Endothelial cell of umbilical vein (primary cell): ENCODE results near the gene NUAK1. TPM values are rescaled to one million over a fixed set of nuclear protein-coding genes. Genes with fewer than 3 reads are reported as not detected.

ENCODE experiments used
- BruUV-seq: library from RNA; stranded (reverse); fragments of 400-500 nt; replicated peaks from 2 replicates; lab custom pipeline; 2021; lab: Mats Ljungman, UMichigan
- CTCF ChIA-PET: fragments of 300-600, 350-600 bp; sonication (Branson Sonifier 250); formaldehyde crosslinking; loops from one replicate; lab custom pipeline; 2021; ENCODE audit warnings: antibody characterized with exemption, inconsistent platforms; lab: Charles Lee
- POLR2A ChIA-PET: fragments of 300-600, 350-600 bp; sonication (Branson Sonifier 250); formaldehyde crosslinking; loops from one replicate; lab custom pipeline; 2021; ENCODE audit warnings: antibody characterized with exemption, inconsistent platforms; lab: Charles Lee
- DNase-seq: peaks from one replicate; pipeline ENCODE4 v3.0.0-alpha.2; 2011; ENCODE audit warnings: low read depth, low spot score
- FAIRE-seq: peaks from 2 replicates; lab custom pipeline; 2011; peaks lifted over from hg19 to GRCh38; lab: Jason Lieb, UNC
- H2AFZ ChIP-seq: 2 replicates; pipeline ENCODE4 v1.6.0; 2012; ENCODE audit warnings: low read depth, low read length, control low read depth, inconsistent platforms
- H3K27ac ChIP-seq: 2 replicates; pipeline ENCODE4 v1.5.1; 2011; ENCODE audit warnings: low read depth, mild to moderate bottlenecking, control low read depth, low read length, moderate library complexity; ENCODE audit not compliant: insufficient read depth
- H3K27me3 ChIP-seq, 2 experiments: 2 replicates each; pipeline versions ENCODE4 v1.6.0 to v1.6.1; 2011; ENCODE audit warnings: low read length in 2 of 2, mixed read lengths in 1 of 2; ENCODE audit not compliant: control insufficient read depth in 2 of 2, insufficient read depth in 2 of 2
- H3K36me3 ChIP-seq, 2 experiments: 2 replicates in 1 of 2; 3 replicates in 1 of 2; pipeline ENCODE4 v1.5.1; 2011; ENCODE audit warnings: low read length in 2 of 2, mild to moderate bottlenecking in 1 of 2, moderate library complexity in 1 of 2; ENCODE audit not compliant: control insufficient read depth in 2 of 2, insufficient read depth in 2 of 2; ENCODE audit errors: extremely low read depth in 1 of 2
- H3K4me1 ChIP-seq: 3 replicates; pipeline ENCODE4 v1.5.1; 2011; ENCODE audit warnings: mild to moderate bottlenecking, low read length; ENCODE audit not compliant: control insufficient read depth, insufficient read depth; ENCODE audit errors: extremely low read depth
- H3K4me2 ChIP-seq: 2 replicates; pipeline ENCODE4 v1.6.1; 2011; ENCODE audit warnings: low read length, control low read depth, mixed read lengths; ENCODE audit not compliant: insufficient read depth
- H3K4me3 ChIP-seq, 3 experiments: fragments of 200-600 bp in 1 of 3; sonication (generic), shearing (Covaris generic) in 1 of 3; replicated peaks in 1 of 3; 2 replicates each; pipeline ENCODE4 v1.5.1; 2011 to 2016; ENCODE audit warnings: control low read depth in 3 of 3, low read length in 3 of 3, mild to moderate bottlenecking in 2 of 3, inconsistent platforms in 1 of 3, low read depth in 1 of 3, moderate library complexity in 1 of 3; ENCODE audit not compliant: insufficient read depth in 1 of 3
- H3K79me2 ChIP-seq: 2 replicates; pipeline ENCODE4 v1.6.0; 2012; ENCODE audit warnings: low read length, inconsistent platforms; ENCODE audit not compliant: control insufficient read depth, insufficient read depth
- H3K9ac ChIP-seq: replicated peaks from 2 replicates; pipeline ENCODE3; 2011; ENCODE audit warnings: low read length, control low read depth; ENCODE audit not compliant: insufficient read depth; ENCODE audit errors: extremely low read depth
- H3K9me1 ChIP-seq: replicated peaks from 3 replicates; pipeline ENCODE4 v1.6.0; 2011; ENCODE audit warnings: mild to moderate bottlenecking, low read length; ENCODE audit not compliant: control insufficient read depth, insufficient read depth; ENCODE audit errors: extremely low read depth
- H3K9me3 ChIP-seq: replicated peaks from 2 replicates; pipeline ENCODE4 v1.5.1; 2012; ENCODE audit warnings: low read length, inconsistent platforms; ENCODE audit not compliant: control insufficient read depth, insufficient read depth
- H4K20me1 ChIP-seq: replicated peaks from 2 replicates; pipeline ENCODE3; 2011; ENCODE audit warnings: mild to moderate bottlenecking, low read length; ENCODE audit not compliant: control insufficient read depth, insufficient read depth; ENCODE audit errors: extremely low read depth
- FOS ChIP-seq: IDR thresholded peaks from 2 replicates; pipeline ENCODE4 v1.6.1; 2011; ENCODE audit warnings: mild to moderate bottlenecking, low read length, moderate library complexity, borderline replicate concordance; ENCODE audit not compliant: insufficient read depth
- GATA2 ChIP-seq: IDR thresholded peaks from 2 replicates; pipeline ENCODE4 v1.7.0; 2011; ENCODE audit warnings: low read depth, mild to moderate bottlenecking, moderate library complexity, mixed read lengths, low read length; ENCODE audit not compliant: insufficient read length, insufficient read depth
- JUN ChIP-seq: IDR thresholded peaks from 2 replicates; pipeline ENCODE4 v1.6.1; 2011; ENCODE audit warnings: borderline replicate concordance, low read depth; ENCODE audit not compliant: insufficient read length, insufficient read depth
- POLR2A ChIP-seq: IDR thresholded peaks from 2 replicates; pipeline ENCODE4 v1.6.1; 2012; ENCODE audit warnings: low read depth, mild to moderate bottlenecking, control low read depth, low read length
- POLR2AphosphoS5 ChIP-seq: IDR thresholded peaks from 2 replicates; pipeline ENCODE4 v1.6.1; 2012; ENCODE audit warnings: low read depth, mild to moderate bottlenecking, control low read depth, low read length, moderate library complexity; ENCODE audit not compliant: insufficient read depth
- dilution Hi-C: fragments of 300-500 bp; cut with MboI; formaldehyde crosslinking; loops from one replicate; pipeline ENCODE4 v1.15.0; 2019; ENCODE audit warnings: low sequenced_read_pairs; ENCODE audit not compliant: extremely low pct_ligation_motif_present
- intact Hi-C: fragments of 100-400 bp; cut with micrococcal nuclease; formaldehyde crosslinking; loops from one replicate; pipeline ENCODE4 v1.10.0; 2022
- polyA plus RNA-seq, 4 experiments: library from polyadenylated mRNA; depleted of rRNA in 3 of 4; stranded (reverse) in 3 of 4; unstranded in 1 of 4; fragments of >200 nt; gene quantifications; 2 replicates each; pipeline versions ENCODE4 v1.2.1 to v1.2.3, GENCODE V29; 2011 to 2012; ENCODE audit warnings: missing spikeins in 1 of 4
- total RNA-seq: library from RNA; stranded (reverse); gene quantifications from 2 replicates; pipeline ENCODE4 v1.2.3, GENCODE V29; 2021
- TF ChIP-seq, protein P1 (sequence below): IDR thresholded peaks from 2 replicates; pipeline ENCODE4 v1.6.1; 2011; ENCODE audit not compliant: insufficient read depth, insufficient read length

The NUAK1 gene
- total and polyA plus RNA-seq, 2 donors (not counting 3 experiments of a cell fraction or from before 2014, with no cell fraction given): 34.2 to 39.7 TPM

DNA sequence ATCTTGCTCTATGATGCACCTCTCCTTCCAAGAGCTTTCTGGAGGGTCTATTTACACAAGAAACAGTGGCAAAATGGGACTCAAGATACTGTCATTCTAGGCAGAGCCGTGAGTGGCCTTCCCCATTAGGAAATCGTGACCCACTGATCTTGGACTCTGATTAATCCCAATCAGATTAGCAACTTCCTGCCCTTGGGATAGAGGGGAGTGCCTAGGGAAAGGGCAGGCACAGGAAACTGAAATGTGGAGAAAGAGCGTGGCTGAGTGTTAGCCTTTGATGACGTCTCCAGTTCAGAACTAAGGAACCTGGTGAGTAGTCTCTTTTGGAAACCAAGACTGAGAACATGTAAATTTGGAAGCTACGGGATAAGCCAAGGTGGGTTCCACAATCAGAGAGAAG, 76.1 kb downstream of the NUAK1 start:
- Histone ChIP-seq H3K4me3 (no peak overlapping the region), H3K27me3 (no peaks in the 10 kb centered on the region), H3K9me3 (no peaks in the 10 kb centered on the region), H3K9ac (no peak overlapping the region), H4K20me1 (no peaks in the 10 kb centered on the region), H3K36me3 (peaks cover 0 to 19% of the 10 kb centered on the region in 2 experiments), H3K27ac (no peak overlapping the region), H3K79me2 (no peaks in the 10 kb centered on the region), H2AFZ (no peak overlapping the region), H3K4me1 (peaks cover 47% of the 10 kb centered on the region), H3K4me2 (peak overlapping the region; percentile 37), H3K9me1 (no peaks in the 10 kb centered on the region)
- intact Hi-C loops: loop anchor here (5.0 kb wide), 1 partner anchor 40 kb away; no protein-coding TSS in a partner anchor
- dilution Hi-C loops: no loop called here
- peak; percentile 72 for FAIRE-seq
- DNase-seq: peak; percentile 42
- ChIA-PET POLR2A (no interaction called here), CTCF (interaction anchor here (1.0 to 1.3 kb wide), 2 partner anchors 8 to 642 kb away, joined by 3 to 4 read pairs; no protein-coding TSS in a partner anchor)
- BruUV-seq: no TSS peak
- TF ChIP-seq POLR2AphosphoS5 (peak; percentile 46), FOS (peak; percentile 55), GATA2 (peak; percentile 99), POLR2A (no peak), JUN (no peak)
- TF ChIP-seq, protein P1, sequence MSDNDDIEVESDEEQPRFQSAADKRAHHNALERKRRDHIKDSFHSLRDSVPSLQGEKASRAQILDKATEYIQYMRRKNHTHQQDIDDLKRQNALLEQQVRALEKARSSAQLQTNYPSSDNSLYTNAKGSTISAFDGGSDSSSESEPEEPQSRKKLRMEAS: no peak
